OCI-LY7 (cell line): Measurements from ENCODE around the gene CDHR2. TPM values are rescaled to one million over a fixed set of nuclear protein-coding genes. Genes with fewer than 3 reads are reported as not detected.

Source experiments
- BruUV-seq: library from RNA; stranded (reverse); fragments of 400-500 nt; replicated peaks from 2 replicates; lab custom pipeline; 2021; lab: Mats Ljungman, UMichigan
- CTCF ChIA-PET: fragments of 300-600 bp; sonication (Branson Sonifier 250); formaldehyde crosslinking; loops from one replicate; lab custom pipeline; 2022; ENCODE audit warnings: antibody characterized with exemption; ENCODE audit not compliant: unreplicated experiment; lab: Charles Lee
- POLR2A ChIA-PET: fragments of 300-600 bp; sonication (Branson Sonifier 250); formaldehyde crosslinking; loops from one replicate; lab custom pipeline; 2022; ENCODE audit warnings: antibody characterized with exemption; lab: Charles Lee
- DNase-seq: peaks from one replicate; pipeline ENCODE4 v3.0.0-alpha.2; 2015; ENCODE audit warnings: low spot score
- H2AFZ ChIP-seq: fragments of 200-600 bp; sonication (generic), shearing (Covaris generic); 2 replicates; pipeline ENCODE4 v1.6.1; 2014; ENCODE audit warnings: mild to moderate bottlenecking, antibody characterized with exemption, low read length, moderate library complexity
- H3K27ac ChIP-seq: fragments of 200-600 bp; sonication (generic); 2 replicates; pipeline ENCODE4 v1.5.1; 2014; ENCODE audit warnings: mixed run types, low read depth, mild to moderate bottlenecking, moderate library complexity, low read length, inconsistent platforms; ENCODE audit not compliant: poor library complexity, severe bottlenecking
- H3K36me3 ChIP-seq: fragments of 200-600 bp; sonication (generic); 2 replicates; pipeline ENCODE4 v1.6.1; 2014; ENCODE audit warnings: mild to moderate bottlenecking, antibody characterized with exemption, low read length, moderate library complexity, mixed read lengths; ENCODE audit not compliant: insufficient read depth
- H3K4me1 ChIP-seq: fragments of 200-600 bp; sonication (generic); 2 replicates; pipeline ENCODE4 v1.5.1; 2014; ENCODE audit warnings: mild to moderate bottlenecking, low read length; ENCODE audit not compliant: insufficient read depth, poor library complexity, severe bottlenecking
- H3K4me2 ChIP-seq: fragments of 200-600 bp; sonication (generic); 2 replicates; pipeline ENCODE4 v1.6.1; 2014; ENCODE audit warnings: mild to moderate bottlenecking, low read length
- H3K4me3 ChIP-seq: fragments of 200-600 bp; sonication (generic); 2 replicates; pipeline ENCODE4 v1.5.1; 2014; ENCODE audit warnings: mild to moderate bottlenecking, low read depth, low read length; ENCODE audit not compliant: poor library complexity, severe bottlenecking
- H3K79me2 ChIP-seq: fragments of 200-600 bp; sonication (generic); 2 replicates; pipeline ENCODE4 v1.6.1; 2016; ENCODE audit warnings: low read depth, mild to moderate bottlenecking, low read length, moderate library complexity, mixed read lengths; ENCODE audit not compliant: insufficient read depth
- H3K9me2 ChIP-seq: fragments of 200-600 bp; sonication (generic); 2 replicates; pipeline ENCODE4 v1.6.1; 2016; ENCODE audit warnings: mild to moderate bottlenecking, low read length, mixed read lengths; ENCODE audit not compliant: insufficient read depth
- H3K9me3 ChIP-seq: fragments of 200-600 bp; sonication (generic); 2 replicates; pipeline ENCODE4 v1.6.1; 2014; ENCODE audit warnings: mild to moderate bottlenecking, mixed run types, low read length, mixed read lengths
- H4K20me1 ChIP-seq: fragments of 200-600 bp; sonication (generic); 2 replicates; pipeline ENCODE4 v1.6.1; 2014; ENCODE audit warnings: mild to moderate bottlenecking, antibody characterized with exemption, low read length, moderate library complexity, mixed read lengths; ENCODE audit not compliant: insufficient read depth
- CTCF ChIP-seq: fragments of 200-600 bp; sonication (generic); conservative IDR thresholded peaks from 2 replicates; pipeline ENCODE4 v1.5.1; 2014; ENCODE audit warnings: mild to moderate bottlenecking, antibody characterized with exemption, low read length, moderate library complexity, mixed read lengths
- EZH2phosphoT487 ChIP-seq: fragments of 200-600 bp; sonication (generic); IDR thresholded peaks from 2 replicates; pipeline ENCODE4 v1.6.1; 2018; ENCODE audit warnings: low read depth, borderline replicate concordance, mild to moderate bottlenecking, mixed run types, antibody characterized with exemption, low read length, moderate library complexity, mixed read lengths
- intact Hi-C: fragments of 100-400 bp; cut with micrococcal nuclease; formaldehyde crosslinking; loops from one replicate; pipeline ENCODE4 v1.10.0; 2022; ENCODE audit not compliant: unreplicated experiment
- total RNA-seq, 2 experiments: library from RNA; depleted of rRNA in 1 of 2; stranded (reverse); fragments of >200 nt in 1 of 2; shearing (Covaris generic) in 1 of 2; gene quantifications; 2 replicates each; pipeline ENCODE4 v1.2.3, GENCODE V29; 2014 to 2022

CDHR2 gene
- total RNA-seq, 2 experiments from 2014 or later = 0.25 to 3.8 TPM

- Histone ChIP-seq H3K4me3 (no peak overlapping the region), H2AFZ (no peak overlapping the region), H3K9me2 (no peaks in the 10 kb centered on the region), H3K4me2 (no peak overlapping the region), H3K4me1 (peaks cover 14% of the 10 kb centered on the region), H3K36me3 (no peaks in the 10 kb centered on the region), H3K27ac (no peak overlapping the region), H3K9me3 (no peaks in the 10 kb centered on the region), H3K79me2 (no peaks in the 10 kb centered on the region), H4K20me1 (no peaks in the 10 kb centered on the region)
- intact Hi-C loops = no loop called here
- POLR2A ChIA-PET = interaction anchor here (1.0 kb wide), 1 partner anchor 21 kb away, joined by 3 read pairs; no protein-coding TSS in a partner anchor
- no peak for TF ChIP-seq CTCF
- no peak for TF ChIP-seq EZH2phosphoT487
- CTCF ChIA-PET = no interaction called here
- no peak for DNase-seq
- no TSS peak for BruUV-seq
These were observed 59.1 kb downstream of the CDHR2 start for GRCh38 chr5:176608142-176608705.

- peak overlapping the region; percentile 87 for H3K4me2 ChIP-seq
- H3K36me3 ChIP-seq = no peaks in the 10 kb centered on the region
- no peaks in the 10 kb centered on the region for H4K20me1 ChIP-seq
- H2AFZ ChIP-seq = no peak overlapping the region
- intact Hi-C loops = no loop called here
- H3K4me3 ChIP-seq = peak overlapping the region; percentile 73
- H3K27ac ChIP-seq = no peak overlapping the region
- peaks cover 14% of the 10 kb centered on the region for H3K4me1 ChIP-seq
- POLR2A ChIA-PET = no interaction called here
- no peak for TF ChIP-seq CTCF
- BruUV-seq = no TSS peak
- H3K9me3 ChIP-seq = no peaks in the 10 kb centered on the region
- DNase-seq = peak; percentile 43
- CTCF ChIA-PET = interaction anchor here (0.5 kb wide), 1 partner anchor 10 kb away, joined by 3 read pairs; no protein-coding TSS in a partner anchor
- H3K79me2 ChIP-seq = no peaks in the 10 kb centered on the region
- H3K9me2 ChIP-seq = no peaks in the 10 kb centered on the region
These were observed 60.0 kb downstream of the CDHR2 start for GRCh38 chr5:176608937-176609723.
